GM19238 (cell line): Measurements from ENCODE around the gene MEIS1.

Experiments used
- DNase-seq: peaks from one replicate; pipeline ENCODE4 v3.0.0; 2011; ENCODE audit warnings: low spot score; ENCODE audit not compliant: insufficient read length

Gene MEIS1

DNA sequence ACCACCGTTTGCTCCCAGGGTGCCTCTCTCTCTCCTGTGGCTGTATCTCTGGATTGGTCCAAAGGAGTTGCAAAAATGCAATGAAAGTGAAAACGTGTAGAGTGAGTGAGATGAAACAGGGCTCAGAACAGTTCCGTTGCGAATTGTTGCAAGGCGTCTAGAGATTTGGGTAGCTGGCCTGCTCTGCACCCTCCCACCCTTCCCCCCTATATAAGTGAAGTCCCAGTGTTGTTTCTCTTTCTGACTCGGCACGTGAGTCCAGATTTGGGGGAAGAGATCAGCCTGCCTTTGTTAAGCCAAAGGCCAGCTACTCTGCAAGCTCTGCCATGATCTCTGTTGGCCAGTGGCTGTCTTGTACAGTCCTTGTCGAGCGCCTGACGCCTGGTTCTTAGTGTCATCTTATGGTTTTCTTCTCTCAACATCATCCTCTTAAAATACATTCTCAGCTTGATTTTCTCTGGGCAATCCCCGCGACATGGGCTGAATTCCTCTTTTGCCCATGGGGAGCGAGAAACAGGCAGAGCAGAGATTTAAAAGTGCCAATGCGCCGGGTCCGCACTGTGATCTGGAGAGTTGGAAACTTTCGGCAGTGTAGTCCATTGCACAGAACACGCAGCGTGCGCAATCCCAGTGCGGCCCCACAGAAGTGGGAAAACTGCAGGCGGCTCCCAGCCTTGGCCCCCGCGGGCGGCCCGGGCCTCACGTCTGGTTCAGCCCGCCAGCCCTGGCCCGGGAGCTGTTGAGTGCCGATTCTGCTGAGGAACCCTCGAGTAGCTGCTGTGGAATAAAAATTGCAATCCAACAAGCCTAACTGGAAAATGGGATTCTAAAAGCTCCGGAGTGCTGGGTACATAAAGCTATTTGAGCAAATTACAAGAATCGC is 9.3 kb downstream of the MEIS1 start:
- no peak for DNase-seq

DNA sequence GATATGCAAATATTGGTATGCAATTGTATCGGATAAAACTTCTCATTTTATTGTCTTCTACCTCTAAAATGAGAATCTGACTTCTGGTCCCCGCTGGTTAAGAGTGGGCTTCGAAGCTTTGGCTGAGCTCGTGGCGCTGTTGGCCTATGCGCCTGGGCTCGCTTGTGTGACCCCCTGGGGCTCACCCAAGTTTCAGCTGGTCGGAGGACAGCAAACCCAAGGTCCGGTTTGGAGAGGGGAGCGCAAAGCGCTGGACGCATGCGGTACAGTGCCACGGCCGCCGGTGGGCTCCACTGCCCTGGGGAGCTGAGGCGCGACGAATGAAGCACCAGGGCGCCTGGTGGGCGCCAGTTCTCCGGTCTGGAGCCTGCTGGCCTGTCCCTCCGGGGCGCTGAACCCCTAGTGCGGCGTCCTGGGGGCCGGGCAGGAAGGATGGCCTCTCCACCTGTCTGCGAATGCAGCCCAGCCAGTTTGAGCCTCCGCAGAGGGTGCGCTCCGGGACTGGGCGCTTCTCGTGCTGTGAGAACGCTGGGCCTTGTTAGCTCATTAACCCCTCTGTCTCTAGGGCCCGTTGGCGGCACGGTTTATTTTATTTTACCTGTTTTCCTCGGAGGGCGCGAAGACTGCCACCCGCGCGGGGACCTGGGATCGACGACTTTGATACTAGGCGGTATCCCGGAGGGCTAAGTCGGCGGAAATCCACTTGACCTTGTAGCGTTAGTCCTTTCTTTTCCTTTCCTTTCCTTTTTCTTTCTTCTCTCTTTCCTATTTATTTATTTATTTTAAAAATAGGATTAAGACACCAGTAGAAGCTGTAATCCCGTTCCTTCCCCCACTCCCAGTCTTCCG is 10.4 kb downstream of the MEIS1 start:
- DNase-seq, result no peak

DNA sequence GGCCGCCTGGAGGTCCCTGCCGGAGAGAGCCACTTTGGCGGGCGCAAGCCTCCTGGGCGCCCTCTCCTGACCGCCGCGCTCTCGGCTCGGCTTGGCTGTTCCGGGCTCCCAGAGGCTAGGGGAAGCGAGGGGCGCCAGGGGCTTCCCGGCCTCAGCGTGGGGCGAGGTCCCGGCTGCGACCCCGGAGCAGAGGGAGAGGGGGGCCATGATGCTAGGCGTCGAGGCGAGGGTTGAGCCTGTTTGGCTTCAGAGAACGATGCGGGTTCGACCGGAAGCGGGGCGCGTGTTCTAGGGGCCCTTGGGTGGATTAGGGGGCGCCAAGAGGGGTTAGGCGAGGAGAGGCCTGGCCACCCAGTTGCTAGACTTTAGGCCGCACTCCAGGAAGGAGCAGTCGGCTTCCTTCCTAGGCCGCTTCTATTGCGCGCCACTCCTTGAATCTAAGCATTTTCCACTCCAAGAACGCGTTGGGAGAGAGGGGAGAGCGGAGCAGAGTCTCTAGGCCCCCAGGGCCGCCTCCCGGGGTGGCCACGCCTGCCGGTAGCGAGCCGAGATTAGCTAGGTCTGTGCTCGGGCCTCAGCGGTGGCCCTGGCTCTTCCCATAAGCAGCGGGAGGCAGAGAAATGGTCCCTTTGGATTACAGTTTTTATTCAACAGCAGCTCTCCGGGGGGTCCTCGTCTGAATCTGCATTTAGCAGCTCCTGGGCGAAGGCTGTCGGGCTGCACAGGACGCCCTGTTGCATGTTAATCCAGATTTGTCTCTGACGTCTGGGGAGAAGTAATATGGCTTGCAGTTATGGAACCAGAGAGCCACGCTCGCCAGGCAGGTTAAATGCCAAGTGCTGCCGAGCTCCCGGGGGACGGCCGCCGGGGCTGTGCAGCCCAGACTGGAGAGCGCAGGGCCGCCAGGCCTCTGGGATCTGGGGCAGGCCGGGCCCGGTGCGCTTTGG is 11.3 kb downstream of the MEIS1 start:
- no peak for DNase-seq

DNA sequence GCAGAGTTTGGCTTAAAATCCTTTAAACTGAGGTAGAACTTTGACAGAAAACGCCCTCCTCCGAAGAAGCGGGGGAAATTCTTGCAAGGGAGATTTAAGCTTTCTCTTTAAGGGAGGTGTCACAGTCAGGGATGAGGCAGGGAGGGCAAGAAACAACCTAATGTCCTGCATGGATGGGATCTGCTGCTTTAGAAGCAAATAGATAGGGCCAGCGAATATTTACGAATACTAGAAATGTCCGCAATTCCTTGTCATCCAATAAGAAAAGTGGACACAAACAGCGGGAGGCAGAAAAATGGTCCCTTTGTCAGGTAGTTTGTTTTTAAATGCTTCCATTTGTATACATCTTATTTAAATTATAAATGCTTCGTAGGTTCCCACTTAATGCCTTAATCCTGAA is 12.0 kb downstream of the MEIS1 start:
- no peak for DNase-seq

DNA sequence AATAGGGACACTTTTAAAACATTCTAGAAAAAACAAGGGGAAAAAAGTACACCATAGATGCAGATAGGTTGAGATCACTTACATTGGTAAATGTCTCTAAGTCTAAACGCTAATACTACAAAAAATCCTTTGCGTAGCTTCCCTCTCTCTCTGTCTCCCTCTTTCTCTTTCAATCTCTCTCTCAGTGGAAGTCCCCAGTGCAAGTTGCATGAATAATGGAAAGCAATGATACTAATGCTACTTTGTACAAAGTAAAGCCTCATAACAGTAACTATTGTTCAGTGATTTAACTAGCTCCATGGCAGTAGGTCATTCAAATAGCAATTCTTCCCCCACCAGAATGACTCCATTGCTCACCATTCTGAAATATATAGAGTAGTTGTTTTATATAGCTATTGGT is 12.8 kb downstream of the MEIS1 start:
- no peak for DNase-seq

DNA sequence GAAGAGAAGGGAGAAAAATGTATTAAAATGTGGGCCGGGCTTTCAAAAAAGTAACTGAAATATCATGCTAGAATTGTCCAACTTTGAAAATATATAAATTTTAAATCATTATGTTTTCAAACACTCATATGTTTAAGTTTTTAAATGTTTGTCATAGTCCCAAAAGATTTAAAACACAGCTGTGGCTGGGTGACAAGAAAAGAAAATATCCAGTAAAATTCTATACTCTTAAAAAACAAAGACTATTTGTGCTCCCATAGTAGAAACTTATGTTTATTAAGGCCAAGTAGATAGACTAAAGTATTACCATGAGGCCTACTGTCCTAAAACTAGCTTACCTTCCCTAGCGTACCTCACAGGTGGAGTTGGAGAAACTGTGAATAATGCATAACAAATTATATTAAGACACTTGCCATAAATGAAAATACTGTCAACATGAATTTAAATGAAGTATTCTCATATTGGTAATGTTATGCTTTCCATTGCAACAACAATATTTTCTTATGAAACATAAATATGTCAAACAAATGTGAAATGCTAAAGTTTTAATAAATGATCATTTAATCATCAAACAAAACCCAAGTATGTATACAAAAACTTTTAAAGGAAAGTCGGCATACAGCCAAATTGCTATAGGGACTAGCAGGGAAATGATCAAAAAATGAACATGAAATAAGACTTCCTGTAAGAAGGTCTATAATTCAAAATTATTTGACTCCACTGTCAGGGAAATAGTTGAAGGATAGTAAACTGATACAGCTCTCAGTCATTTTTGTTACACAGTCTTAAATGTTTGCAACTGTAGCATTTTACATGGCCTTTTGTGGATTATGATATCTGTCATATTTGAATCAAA is 13.4 kb downstream of the MEIS1 start:
- no peak for DNase-seq

DNA sequence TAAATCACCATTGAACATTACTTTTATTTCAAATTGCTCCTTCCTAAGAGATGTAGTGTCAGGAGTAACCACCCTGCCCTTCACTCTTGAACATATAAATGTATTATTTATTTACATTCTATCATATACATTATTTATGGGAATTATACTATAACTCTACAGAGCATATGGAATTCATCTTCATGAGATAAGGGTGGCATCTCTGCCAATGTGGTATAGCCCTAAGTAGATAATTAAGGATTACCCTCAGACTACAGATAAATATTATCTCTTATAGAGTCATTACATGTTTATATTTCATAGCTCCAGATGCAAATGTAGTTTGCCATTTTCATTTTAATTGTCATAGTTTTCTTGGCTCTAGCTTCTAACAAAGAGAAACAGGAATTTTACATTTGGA is 17.3 kb downstream of the MEIS1 start:
- no peak for DNase-seq

DNA sequence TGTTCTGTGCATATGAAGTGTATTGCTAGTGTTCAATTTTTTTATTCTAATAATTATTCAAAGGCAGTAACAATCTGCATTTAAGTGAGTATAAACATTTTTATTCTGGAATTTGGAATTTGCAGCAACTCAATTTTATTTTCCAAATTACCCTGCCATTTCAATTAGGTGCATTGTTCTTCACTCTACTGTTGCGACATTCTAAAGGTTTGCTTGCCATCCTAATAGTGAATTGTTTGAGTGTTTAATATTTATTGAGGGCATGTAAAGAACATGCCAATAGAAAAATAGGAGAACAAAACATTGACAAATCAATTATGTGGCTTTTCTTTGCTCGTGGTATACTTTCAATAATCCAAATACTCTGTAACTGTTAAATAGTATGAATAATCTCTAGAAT is 18.0 kb downstream of the MEIS1 start:
- no peak for DNase-seq

DNA sequence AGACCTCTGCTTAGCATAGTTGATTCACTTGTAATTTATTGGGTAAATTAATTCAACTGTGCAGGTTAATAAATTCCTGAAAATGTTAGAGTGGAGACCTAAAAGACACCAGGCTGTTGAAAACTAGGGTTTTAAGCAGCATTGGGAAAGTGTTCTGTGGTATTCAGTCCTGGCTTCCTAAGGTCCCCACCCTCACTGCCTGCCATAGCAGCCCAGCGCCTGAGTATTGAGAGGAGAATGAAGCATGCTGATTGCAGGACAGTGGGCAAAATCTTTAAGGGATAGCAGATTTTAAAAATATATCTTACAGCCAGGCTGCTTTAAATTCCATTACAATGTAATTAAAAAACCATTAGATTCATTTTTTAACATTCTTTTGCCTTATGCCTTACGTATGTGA is 20.6 kb downstream of the MEIS1 start:
- DNase-seq, result no peak

DNA sequence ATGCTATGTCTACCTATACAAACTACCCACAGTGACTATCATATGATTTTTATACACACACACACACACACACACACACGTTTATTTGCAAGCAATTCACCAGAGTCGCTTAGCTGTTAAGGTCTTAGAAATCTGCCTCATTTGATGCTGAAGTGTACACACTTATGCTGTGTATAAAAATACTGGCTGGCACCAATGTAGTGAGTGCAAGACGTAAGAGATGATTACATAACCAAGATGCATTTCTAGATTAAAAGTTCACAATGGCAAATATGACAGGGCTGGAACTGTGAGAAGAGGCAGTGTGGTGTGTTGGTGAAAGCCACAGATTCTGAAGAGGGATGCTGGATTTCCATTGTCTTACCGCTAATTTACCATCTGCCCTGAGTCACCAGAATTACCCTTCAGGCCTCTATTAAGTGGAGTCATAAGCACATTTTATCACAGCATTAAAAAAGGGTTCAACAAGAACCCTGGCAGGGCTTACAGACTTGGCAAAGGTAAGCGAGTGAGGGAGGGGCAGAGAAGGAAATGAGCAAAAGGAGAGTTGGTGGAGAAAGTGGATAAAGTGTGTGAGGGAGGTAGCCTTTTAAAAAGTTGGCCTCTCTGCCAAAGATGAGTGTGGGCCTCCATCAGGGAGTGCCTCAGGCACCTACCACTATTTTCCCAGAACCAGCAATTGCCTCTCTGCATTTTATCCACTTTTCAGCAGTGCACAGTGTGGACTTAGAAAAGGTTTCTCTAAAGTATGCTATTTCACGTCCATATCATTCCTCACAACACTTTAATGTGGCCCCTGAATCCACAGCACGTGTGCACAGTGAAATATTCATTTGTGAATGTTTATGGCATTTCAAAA is 21.5 kb downstream of the MEIS1 start:
- DNase-seq, result no peak

DNA sequence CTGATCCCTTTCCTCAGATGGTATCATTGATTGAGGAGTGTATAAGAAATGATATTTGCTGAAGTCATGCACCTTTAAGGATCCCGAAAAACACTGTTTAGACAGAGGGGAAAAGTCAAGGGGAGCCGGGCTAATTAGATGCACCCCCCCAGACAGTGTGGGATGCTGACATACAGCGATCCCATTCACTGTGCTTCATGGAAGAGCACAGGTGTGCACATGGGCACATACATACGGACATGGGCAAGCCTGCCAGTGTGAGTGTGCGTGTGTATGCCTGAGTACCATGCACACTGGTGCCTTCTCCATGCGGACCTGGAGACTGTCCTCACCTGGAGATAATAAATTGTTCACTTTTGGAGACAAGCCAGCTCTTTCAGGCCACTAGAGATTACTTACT is 22.6 kb downstream of the MEIS1 start:
- DNase-seq, result no peak

DNA sequence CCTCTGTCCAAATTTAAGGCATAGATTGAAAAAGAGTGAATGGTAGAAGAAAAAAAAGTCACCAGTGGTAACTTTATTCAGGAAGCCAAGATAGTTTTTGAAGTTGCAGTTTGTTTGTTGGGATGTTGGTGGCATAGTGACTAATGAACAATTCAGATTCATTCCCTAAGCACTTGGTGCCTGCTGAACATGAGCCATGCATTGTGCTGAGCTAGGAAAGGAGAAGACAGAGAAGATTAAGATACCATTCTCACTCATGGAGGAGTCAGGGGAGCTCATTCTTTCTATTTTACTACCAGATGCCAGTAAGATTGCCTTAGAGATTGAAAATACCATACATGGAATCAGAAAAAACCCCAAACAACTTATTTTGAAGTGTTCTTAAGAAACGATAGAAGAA is 25.1 kb downstream of the MEIS1 start:
- no peak for DNase-seq

DNA sequence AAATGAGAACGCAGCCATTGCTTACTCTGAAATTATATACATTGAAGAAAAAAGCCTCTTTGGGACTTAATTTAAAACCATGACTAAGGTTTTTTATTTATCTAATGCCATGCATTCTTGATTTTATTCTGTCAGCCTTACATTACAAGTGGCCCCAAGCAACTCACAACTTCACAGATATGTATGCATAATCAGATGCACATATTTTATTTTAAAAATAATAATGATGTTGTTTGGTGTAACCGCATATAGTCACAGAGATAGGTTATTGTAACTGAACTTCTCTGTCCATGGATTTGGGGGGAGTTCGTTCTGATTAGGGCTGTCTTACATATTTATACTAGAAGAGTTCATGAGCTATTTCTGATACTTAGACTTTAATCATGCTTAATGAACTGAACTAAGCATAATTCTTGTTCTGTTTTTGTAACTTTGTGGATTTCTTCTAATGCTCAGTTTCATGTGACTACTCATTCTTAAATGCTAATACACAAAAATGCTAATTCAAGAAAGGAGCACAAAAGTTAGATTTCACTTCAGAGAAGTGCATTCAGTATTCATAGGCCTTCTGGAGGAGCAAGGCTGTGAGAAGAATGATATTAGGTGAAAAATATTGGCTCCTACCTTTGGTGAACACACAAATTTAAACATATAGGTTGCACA is 26.2 kb downstream of the MEIS1 start:
- DNase-seq, result no peak

DNA sequence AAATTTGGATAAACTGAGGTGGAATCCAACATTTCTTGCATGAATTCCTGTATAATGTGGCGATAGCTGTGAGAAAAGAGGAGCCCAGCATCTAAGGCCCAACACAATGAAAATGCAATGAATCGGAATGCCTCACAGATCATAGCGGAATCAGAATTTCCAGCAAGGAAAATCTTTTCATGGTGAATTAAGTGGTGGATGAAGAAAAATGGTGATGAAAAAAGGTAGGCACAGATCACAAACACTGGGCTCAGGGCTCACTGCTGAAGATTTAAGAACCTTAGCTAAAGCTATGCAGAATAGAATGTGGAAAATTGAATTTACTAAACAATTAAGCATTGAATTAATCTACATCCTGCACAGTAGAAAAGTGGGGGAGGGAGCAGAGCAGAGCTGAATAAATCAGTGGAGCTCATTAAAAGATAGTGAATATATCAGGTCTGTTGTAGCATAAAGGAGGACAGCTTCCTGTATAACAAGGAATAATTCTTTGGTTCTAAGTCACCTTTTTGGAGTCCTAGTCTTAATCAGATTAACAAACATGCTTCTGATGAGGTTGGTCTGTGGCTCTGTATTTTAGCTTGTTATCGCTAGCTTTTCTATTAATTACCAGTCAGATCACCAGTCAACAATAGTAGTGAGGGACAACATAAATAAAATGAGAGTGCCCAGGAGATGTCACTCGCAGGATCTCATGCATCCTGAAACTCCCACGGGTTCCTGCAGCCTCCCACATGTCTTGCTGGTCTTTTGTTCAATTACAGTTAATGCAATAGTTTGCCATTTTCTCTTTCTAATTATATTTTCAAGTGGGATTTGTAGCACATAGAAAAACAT is 27.0 kb downstream of the MEIS1 start:
- DNase-seq, result no peak

DNA sequence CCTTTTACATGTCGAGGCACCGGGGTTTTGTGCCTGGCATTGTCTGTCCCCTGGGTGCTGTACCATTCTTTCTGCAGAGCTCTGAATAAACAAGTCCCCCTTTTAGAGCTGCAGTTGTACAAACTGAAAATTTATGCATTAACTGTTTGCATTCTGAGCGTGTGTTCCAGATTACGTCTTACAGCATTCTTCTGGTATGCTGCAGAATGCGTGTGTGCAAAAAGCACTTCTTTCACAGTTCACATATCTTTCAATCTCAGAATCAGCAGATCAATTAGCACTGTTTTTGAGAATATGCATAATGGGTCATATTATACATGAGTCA is 27.5 kb downstream of the MEIS1 start:
- DNase-seq, result no peak

DNA sequence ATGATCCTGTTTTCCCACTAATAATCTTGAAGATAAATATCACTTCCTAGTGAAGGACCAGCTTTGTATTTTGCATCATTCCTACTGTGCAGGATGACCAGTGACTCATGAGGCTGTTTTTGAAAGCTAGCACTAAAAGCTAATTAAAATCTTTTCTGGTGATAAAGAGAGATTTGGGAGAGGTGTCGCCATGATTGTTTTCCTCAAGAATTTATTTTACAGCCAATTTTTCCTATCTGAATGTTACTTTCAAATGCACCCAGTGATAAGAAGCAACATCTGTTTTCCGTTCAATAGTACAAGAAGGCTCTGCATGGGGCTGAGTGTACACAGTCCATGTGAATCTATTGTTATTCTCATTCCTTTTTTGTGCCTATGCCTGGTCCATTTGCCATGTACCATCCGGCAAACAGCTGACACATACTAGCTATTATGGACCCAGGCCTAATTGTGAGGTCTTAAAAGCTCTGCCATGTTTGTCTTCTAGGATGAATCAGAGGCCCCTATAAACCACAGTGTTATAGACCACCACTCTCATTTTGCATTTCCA is 28.4 kb downstream of the MEIS1 start:
- DNase-seq, result no peak

DNA sequence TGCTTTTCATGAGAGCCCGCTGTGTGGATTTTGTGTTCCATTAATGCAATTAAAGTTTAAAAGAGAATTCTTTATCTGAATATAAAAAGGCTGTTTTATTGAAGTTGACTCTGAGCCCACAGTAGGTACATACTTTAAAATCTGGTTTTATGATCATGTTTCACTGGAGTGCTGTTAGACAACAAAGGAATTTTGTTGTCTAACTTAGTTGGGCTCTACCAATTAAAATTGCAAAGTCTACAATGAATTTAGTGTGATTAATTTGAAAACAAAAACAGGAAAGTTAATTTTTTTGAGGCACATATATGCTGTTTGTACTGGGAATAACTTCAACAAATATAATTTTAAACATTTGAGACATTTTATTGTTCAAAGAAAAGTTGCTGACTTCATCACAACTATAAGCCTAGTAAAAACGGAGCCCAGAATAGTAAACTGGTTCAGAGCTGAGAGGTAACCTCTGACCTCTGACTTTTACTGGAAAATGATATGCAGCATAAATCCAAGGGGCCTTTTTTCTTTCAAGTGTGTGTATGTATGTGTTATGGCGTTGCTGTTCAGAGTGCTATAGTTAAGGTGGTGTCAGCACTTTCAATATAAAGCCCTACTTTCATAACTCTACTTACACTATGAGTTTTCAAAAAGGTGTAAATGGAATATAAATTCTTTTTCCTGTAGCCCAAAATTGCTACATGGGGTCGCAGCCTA is 30.2 kb downstream of the MEIS1 start:
- DNase-seq, result no peak
